Endothelial cell of umbilical vein (primary cell): ENCODE data around the gene SINHCAF. TPM values are rescaled to one million over a fixed set of nuclear protein-coding genes. Genes with fewer than 3 reads are reported as not detected.
A peak's percentile ranks its signal among the peaks of the same experiment; 100 is the strongest.

Experiments used
- BruUV-seq: library from RNA; stranded (reverse); fragments of 400-500 nt; replicated peaks from 2 replicates; lab custom pipeline; 2021; lab: Mats Ljungman, UMichigan
- CTCF ChIA-PET: fragments of 300-600, 350-600 bp; sonication (Branson Sonifier 250); formaldehyde crosslinking; loops from one replicate; lab custom pipeline; 2021; ENCODE audit warnings: antibody characterized with exemption, inconsistent platforms; lab: Charles Lee
- POLR2A ChIA-PET: fragments of 300-600, 350-600 bp; sonication (Branson Sonifier 250); formaldehyde crosslinking; loops from one replicate; lab custom pipeline; 2021; ENCODE audit warnings: antibody characterized with exemption, inconsistent platforms; lab: Charles Lee
- DNase-seq: peaks from one replicate; pipeline ENCODE4 v3.0.0-alpha.2; 2011; ENCODE audit warnings: low read depth, low spot score
- FAIRE-seq: peaks from 2 replicates; lab custom pipeline; 2011; peaks lifted over from hg19 to GRCh38; lab: Jason Lieb, UNC
- H2AFZ ChIP-seq: 2 replicates; pipeline ENCODE4 v1.6.0; 2012; ENCODE audit warnings: low read depth, low read length, control low read depth, inconsistent platforms
- H3K27ac ChIP-seq: 2 replicates; pipeline ENCODE4 v1.5.1; 2011; ENCODE audit warnings: low read depth, mild to moderate bottlenecking, control low read depth, low read length, moderate library complexity; ENCODE audit not compliant: insufficient read depth
- H3K27me3 ChIP-seq, 2 experiments: 2 replicates each; pipeline versions ENCODE4 v1.6.0 to v1.6.1; 2011; ENCODE audit warnings: low read length in 2 of 2, mixed read lengths in 1 of 2; ENCODE audit not compliant: control insufficient read depth in 2 of 2, insufficient read depth in 2 of 2
- H3K36me3 ChIP-seq, 2 experiments: 2 replicates in 1 of 2; 3 replicates in 1 of 2; pipeline ENCODE4 v1.5.1; 2011; ENCODE audit warnings: low read length in 2 of 2, mild to moderate bottlenecking in 1 of 2, moderate library complexity in 1 of 2; ENCODE audit not compliant: control insufficient read depth in 2 of 2, insufficient read depth in 2 of 2; ENCODE audit errors: extremely low read depth in 1 of 2
- H3K4me1 ChIP-seq: 3 replicates; pipeline ENCODE4 v1.5.1; 2011; ENCODE audit warnings: mild to moderate bottlenecking, low read length; ENCODE audit not compliant: control insufficient read depth, insufficient read depth; ENCODE audit errors: extremely low read depth
- H3K4me2 ChIP-seq: 2 replicates; pipeline ENCODE4 v1.6.1; 2011; ENCODE audit warnings: low read length, control low read depth, mixed read lengths; ENCODE audit not compliant: insufficient read depth
- H3K4me3 ChIP-seq, 3 experiments: fragments of 200-600 bp in 1 of 3; sonication (generic), shearing (Covaris generic) in 1 of 3; replicated peaks in 1 of 3; 2 replicates each; pipeline ENCODE4 v1.5.1; 2011 to 2016; ENCODE audit warnings: control low read depth in 3 of 3, low read length in 3 of 3, mild to moderate bottlenecking in 2 of 3, inconsistent platforms in 1 of 3, low read depth in 1 of 3, moderate library complexity in 1 of 3; ENCODE audit not compliant: insufficient read depth in 1 of 3
- H3K79me2 ChIP-seq: 2 replicates; pipeline ENCODE4 v1.6.0; 2012; ENCODE audit warnings: low read length, inconsistent platforms; ENCODE audit not compliant: control insufficient read depth, insufficient read depth
- H3K9ac ChIP-seq: replicated peaks from 2 replicates; pipeline ENCODE3; 2011; ENCODE audit warnings: low read length, control low read depth; ENCODE audit not compliant: insufficient read depth; ENCODE audit errors: extremely low read depth
- H3K9me1 ChIP-seq: replicated peaks from 3 replicates; pipeline ENCODE4 v1.6.0; 2011; ENCODE audit warnings: mild to moderate bottlenecking, low read length; ENCODE audit not compliant: control insufficient read depth, insufficient read depth; ENCODE audit errors: extremely low read depth
- H3K9me3 ChIP-seq: replicated peaks from 2 replicates; pipeline ENCODE4 v1.5.1; 2012; ENCODE audit warnings: low read length, inconsistent platforms; ENCODE audit not compliant: control insufficient read depth, insufficient read depth
- H4K20me1 ChIP-seq: replicated peaks from 2 replicates; pipeline ENCODE3; 2011; ENCODE audit warnings: mild to moderate bottlenecking, low read length; ENCODE audit not compliant: control insufficient read depth, insufficient read depth; ENCODE audit errors: extremely low read depth
- EZH2 ChIP-seq: IDR thresholded peaks from 2 replicates; pipeline ENCODE4 v1.6.1; 2012; ENCODE audit warnings: borderline replicate concordance, low read depth, mild to moderate bottlenecking, moderate library complexity, low read length, inconsistent platforms; ENCODE audit not compliant: severe bottlenecking
- FOS ChIP-seq: IDR thresholded peaks from 2 replicates; pipeline ENCODE4 v1.6.1; 2011; ENCODE audit warnings: mild to moderate bottlenecking, low read length, moderate library complexity, borderline replicate concordance; ENCODE audit not compliant: insufficient read depth
- GATA2 ChIP-seq: IDR thresholded peaks from 2 replicates; pipeline ENCODE4 v1.7.0; 2011; ENCODE audit warnings: low read depth, mild to moderate bottlenecking, moderate library complexity, mixed read lengths, low read length; ENCODE audit not compliant: insufficient read length, insufficient read depth
- JUN ChIP-seq: IDR thresholded peaks from 2 replicates; pipeline ENCODE4 v1.6.1; 2011; ENCODE audit warnings: borderline replicate concordance, low read depth; ENCODE audit not compliant: insufficient read length, insufficient read depth
- POLR2AphosphoS5 ChIP-seq: IDR thresholded peaks from 2 replicates; pipeline ENCODE4 v1.6.1; 2012; ENCODE audit warnings: low read depth, mild to moderate bottlenecking, control low read depth, low read length, moderate library complexity; ENCODE audit not compliant: insufficient read depth
- dilution Hi-C: fragments of 300-500 bp; cut with MboI; formaldehyde crosslinking; loops from one replicate; pipeline ENCODE4 v1.15.0; 2019; ENCODE audit warnings: low sequenced_read_pairs; ENCODE audit not compliant: extremely low pct_ligation_motif_present
- intact Hi-C: fragments of 100-400 bp; cut with micrococcal nuclease; formaldehyde crosslinking; loops from one replicate; pipeline ENCODE4 v1.10.0; 2022
- polyA plus RNA-seq, 4 experiments: library from polyadenylated mRNA; depleted of rRNA in 3 of 4; stranded (reverse) in 3 of 4; unstranded in 1 of 4; fragments of >200 nt; gene quantifications; 2 replicates each; pipeline versions ENCODE4 v1.2.1 to v1.2.3, GENCODE V29; 2011 to 2012; ENCODE audit warnings: missing spikeins in 1 of 4
- total RNA-seq: library from RNA; stranded (reverse); gene quantifications from 2 replicates; pipeline ENCODE4 v1.2.3, GENCODE V29; 2021
- TF ChIP-seq, protein P1 (sequence below), 2 donors: IDR thresholded peaks; 1 replicate in 1 of 2; 2 replicates in 1 of 2; pipeline ENCODE4 v1.5.1; 2011; ENCODE audit warnings: low read length in 2 of 2, mild to moderate bottlenecking in 2 of 2, moderate library complexity in 2 of 2, control low read depth in 1 of 2, inconsistent platforms in 1 of 2, low read depth in 1 of 2; ENCODE audit not compliant: insufficient read depth in 1 of 2; ENCODE audit errors: extremely low read depth in 1 of 2
- TF ChIP-seq, protein P2 (sequence below): IDR thresholded peaks from 2 replicates; pipeline ENCODE4 v1.6.1; 2011; ENCODE audit not compliant: insufficient read depth, insufficient read length

The SINHCAF gene
- total and polyA plus RNA-seq, 2 donors (not counting 3 experiments of a cell fraction or from before 2014, with no cell fraction given) = 19.3 to 83.4 TPM

DNA sequence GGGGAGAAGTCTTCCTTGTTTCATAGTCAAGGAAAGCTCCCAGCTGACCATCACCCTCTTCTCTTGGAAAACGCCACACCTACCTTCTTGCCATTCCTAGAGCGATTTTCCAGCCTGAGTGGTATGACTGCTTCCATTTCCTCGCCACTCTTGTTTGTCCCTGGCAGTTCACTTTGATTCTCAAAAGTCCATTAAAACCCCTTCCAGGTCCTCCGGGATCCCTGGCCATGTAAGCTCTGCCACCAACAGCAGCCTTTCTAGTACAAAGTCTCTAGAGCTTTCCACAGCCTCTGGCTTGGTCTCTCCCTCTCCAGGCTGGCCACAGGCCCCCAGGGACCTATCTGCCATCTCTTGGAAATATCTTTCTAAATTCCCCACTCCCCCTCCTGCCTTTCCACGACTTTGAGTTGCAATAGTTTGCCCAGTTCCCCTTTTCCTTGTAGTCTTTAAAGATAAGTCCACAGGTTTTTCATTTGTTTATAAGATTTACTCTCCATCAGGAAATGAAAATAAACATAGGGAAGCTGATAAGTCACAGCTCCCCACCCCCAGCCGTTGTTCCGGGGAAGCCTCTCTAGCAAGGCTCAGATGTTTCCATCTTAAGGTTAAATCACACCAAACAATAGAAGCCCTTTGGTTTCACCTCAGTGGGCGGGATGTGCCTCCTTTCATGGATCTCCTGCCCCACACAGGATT is 42.9 kb upstream of the SINHCAF start:
- ChIA-PET POLR2A (no interaction called here), CTCF (interaction anchor here (0.6 to 0.7 kb wide), 2 partner anchors 34 to 484 kb away, joined by 3 read pairs; no protein-coding TSS in a partner anchor)
- Histone ChIP-seq H3K27me3 (peaks cover 0 to 3% of the 10 kb centered on the region in 2 experiments), H3K36me3 (no peaks in the 10 kb centered on the region), H3K9me1 (no peaks in the 10 kb centered on the region), H3K9me3 (no peaks in the 10 kb centered on the region), H3K79me2 (no peaks in the 10 kb centered on the region), H3K9ac (no peak overlapping the region), H3K4me2 (no peak overlapping the region), H3K4me1 (peaks cover 17% of the 10 kb centered on the region), H4K20me1 (no peaks in the 10 kb centered on the region), H3K4me3 (no peak overlapping the region), H2AFZ (peak overlapping the region; percentile 40), H3K27ac (no peak overlapping the region)
- DNase-seq (no peak), FAIRE-seq (peak; percentile 18)
- no TSS peak for BruUV-seq
- dilution Hi-C loops = no loop called here
- intact Hi-C loops = no loop called here
- TF ChIP-seq GATA2 (no peak), POLR2AphosphoS5 (no peak), EZH2 (no peak), FOS (no peak), JUN (no peak)
- TF ChIP-seq, protein P1, sequence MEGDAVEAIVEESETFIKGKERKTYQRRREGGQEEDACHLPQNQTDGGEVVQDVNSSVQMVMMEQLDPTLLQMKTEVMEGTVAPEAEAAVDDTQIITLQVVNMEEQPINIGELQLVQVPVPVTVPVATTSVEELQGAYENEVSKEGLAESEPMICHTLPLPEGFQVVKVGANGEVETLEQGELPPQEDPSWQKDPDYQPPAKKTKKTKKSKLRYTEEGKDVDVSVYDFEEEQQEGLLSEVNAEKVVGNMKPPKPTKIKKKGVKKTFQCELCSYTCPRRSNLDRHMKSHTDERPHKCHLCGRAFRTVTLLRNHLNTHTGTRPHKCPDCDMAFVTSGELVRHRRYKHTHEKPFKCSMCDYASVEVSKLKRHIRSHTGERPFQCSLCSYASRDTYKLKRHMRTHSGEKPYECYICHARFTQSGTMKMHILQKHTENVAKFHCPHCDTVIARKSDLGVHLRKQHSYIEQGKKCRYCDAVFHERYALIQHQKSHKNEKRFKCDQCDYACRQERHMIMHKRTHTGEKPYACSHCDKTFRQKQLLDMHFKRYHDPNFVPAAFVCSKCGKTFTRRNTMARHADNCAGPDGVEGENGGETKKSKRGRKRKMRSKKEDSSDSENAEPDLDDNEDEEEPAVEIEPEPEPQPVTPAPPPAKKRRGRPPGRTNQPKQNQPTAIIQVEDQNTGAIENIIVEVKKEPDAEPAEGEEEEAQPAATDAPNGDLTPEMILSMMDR (IDR thresholded peaks at IDR 0.05; ENCODE audit: extremely low read depth in 1 of 2, insufficient read depth in 1 of 2, low read depth in 1 of 2, low read length in 2 of 2) = no peak
- TF ChIP-seq, protein P2, sequence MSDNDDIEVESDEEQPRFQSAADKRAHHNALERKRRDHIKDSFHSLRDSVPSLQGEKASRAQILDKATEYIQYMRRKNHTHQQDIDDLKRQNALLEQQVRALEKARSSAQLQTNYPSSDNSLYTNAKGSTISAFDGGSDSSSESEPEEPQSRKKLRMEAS = no peak
